Nephron (organoid): Measurements from ENCODE around the gene CELF2.
A peak's percentile ranks its signal among the peaks of the same experiment; 100 is the strongest.

ENCODE experiments used
- H3K27ac Mint-ChIP-seq, 3 experiments: 2 replicates each; pipeline ENCODE4 v1.8.0; 2020; ENCODE audit warnings: mixed read lengths in 3 of 3, mild to moderate bottlenecking in 2 of 3, moderate library complexity in 1 of 3
- H3K27me3 Mint-ChIP-seq: 2 replicates; pipeline ENCODE4 v1.8.0; 2021; ENCODE audit warnings: low read depth, mild to moderate bottlenecking, moderate library complexity, mixed read lengths
- H3K36me3 Mint-ChIP-seq: 2 replicates; pipeline ENCODE4 v1.8.0; 2020; ENCODE audit warnings: low read depth, mixed read lengths
- H3K4me1 Mint-ChIP-seq: 2 replicates; pipeline ENCODE4 v1.8.0; 2020; ENCODE audit warnings: mixed read lengths
- H3K4me3 Mint-ChIP-seq, 3 experiments: 2 replicates each; pipeline ENCODE4 v1.8.0; 2020; ENCODE audit warnings: mild to moderate bottlenecking in 3 of 3, mixed read lengths in 3 of 3, moderate library complexity in 2 of 3
- H3K9me3 Mint-ChIP-seq: 2 replicates; pipeline ENCODE4 v1.8.0; 2020; ENCODE audit warnings: mixed read lengths
- TF ChIP-seq, protein P1 (sequence below), 3 experiments: fragments of 200-600 bp; sonication (generic); IDR thresholded peaks; one replicate each; pipeline ENCODE4 v1.5.0; 2021; ENCODE audit warnings: antibody characterized with exemption in 3 of 3; ENCODE audit not compliant: unreplicated experiment in 3 of 3

CELF2 gene

DNA sequence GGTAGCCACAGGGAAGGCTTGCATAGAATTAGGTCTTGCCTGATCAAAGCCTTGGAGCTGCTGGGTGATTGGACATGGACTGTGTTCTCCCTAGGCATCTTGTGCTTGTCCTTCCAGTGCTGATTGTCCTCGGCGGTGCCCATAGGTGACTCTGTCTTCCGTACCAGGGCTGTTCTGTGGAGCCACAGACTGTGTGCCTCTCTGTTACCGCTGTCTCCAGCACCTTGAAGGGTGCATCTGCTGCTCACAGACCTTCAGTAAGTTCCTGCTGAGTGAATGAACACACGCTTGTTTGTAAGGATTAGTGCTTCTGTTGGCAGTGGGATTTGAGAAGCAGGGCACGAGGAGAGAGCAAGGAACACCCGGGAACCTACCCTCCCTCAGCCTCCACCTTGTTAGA is 116.7 kb downstream of the CELF2 start:
- Mint-ChIP-seq H3K27ac (no peak overlapping the region), H3K27me3 (peaks cover 4% of the 10 kb centered on the region), H3K36me3 (no peaks in the 10 kb centered on the region), H3K4me1 (peaks cover 10% of the 10 kb centered on the region), H3K9me3 (peaks cover 5% of the 10 kb centered on the region), H3K4me3 (no peak overlapping the region)
- TF ChIP-seq, protein P1, sequence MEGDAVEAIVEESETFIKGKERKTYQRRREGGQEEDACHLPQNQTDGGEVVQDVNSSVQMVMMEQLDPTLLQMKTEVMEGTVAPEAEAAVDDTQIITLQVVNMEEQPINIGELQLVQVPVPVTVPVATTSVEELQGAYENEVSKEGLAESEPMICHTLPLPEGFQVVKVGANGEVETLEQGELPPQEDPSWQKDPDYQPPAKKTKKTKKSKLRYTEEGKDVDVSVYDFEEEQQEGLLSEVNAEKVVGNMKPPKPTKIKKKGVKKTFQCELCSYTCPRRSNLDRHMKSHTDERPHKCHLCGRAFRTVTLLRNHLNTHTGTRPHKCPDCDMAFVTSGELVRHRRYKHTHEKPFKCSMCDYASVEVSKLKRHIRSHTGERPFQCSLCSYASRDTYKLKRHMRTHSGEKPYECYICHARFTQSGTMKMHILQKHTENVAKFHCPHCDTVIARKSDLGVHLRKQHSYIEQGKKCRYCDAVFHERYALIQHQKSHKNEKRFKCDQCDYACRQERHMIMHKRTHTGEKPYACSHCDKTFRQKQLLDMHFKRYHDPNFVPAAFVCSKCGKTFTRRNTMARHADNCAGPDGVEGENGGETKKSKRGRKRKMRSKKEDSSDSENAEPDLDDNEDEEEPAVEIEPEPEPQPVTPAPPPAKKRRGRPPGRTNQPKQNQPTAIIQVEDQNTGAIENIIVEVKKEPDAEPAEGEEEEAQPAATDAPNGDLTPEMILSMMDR (IDR thresholded peaks at IDR 0.05; ENCODE audit: unreplicated experiment in 3 of 3), result no peak

DNA sequence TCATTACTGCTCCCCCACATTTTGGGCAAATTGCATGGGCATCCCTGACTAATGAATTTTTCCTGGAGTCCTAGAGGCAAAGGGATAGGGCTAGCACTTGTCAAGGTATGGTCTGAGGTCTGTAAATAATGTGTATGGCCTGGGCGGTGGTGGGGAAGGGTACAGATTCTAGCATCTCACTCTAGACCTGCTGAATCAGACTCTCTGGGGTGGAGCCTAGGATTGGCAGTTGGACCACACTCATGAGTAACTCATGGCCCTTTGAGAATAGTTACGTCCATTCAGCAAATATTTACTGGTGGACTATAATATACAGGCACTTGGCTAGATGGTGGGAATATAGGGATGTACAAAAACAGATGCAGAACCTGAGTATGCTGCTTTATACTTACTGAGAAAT is 118.0 kb downstream of the CELF2 start:
- no peaks in the 10 kb centered on the region for H3K36me3 Mint-ChIP-seq
- peaks cover 5% of the 10 kb centered on the region for H3K4me1 Mint-ChIP-seq
- no peak overlapping the region for H3K4me3 Mint-ChIP-seq
- no peaks in the 10 kb centered on the region for H3K9me3 Mint-ChIP-seq
- peaks cover 4% of the 10 kb centered on the region for H3K27me3 Mint-ChIP-seq
- TF ChIP-seq, protein P1 (IDR thresholded peaks at IDR 0.05; ENCODE audit: unreplicated experiment in 3 of 3), result no peak
- no peak overlapping the region for H3K27ac Mint-ChIP-seq

DNA sequence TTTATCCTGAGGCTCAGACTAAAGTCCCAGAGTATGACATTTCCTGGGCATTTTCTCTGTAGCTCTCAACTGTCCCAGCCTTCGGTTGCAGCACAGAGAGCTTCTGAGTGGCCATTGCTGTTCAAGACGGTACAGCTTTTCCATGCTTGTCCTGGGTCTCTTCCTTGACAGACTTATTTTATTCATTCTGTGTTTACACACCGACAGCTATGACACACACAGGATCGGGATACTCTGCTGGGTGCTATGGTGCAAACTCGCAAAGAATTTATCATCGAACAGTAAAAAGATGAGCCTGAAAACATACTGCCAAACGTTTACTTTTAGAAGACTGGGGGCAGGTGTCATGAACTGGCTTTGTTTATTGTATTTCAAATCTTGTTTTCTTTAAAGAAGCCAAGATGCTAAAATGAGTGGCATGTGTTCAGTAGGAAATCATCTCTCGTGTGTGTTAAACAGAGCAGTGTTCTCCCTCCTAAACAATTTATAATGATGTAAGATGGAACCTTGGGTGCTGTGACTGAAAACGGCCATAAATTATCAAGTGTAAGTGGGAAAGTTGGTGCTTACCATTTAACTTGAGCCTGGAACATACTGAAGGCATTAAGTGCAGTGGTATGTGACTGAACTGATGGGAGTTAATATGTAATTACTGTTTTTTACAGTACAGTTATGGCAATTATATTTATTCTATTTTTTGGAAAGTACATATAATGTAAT is 120.8 kb downstream of the CELF2 start:
- H3K27ac Mint-ChIP-seq, result no peak overlapping the region
- peaks cover 4% of the 10 kb centered on the region for H3K27me3 Mint-ChIP-seq
- TF ChIP-seq, protein P1 (IDR thresholded peaks at IDR 0.05; ENCODE audit: unreplicated experiment in 3 of 3), result no peak
- H3K4me3 Mint-ChIP-seq, result no peak overlapping the region
- H3K4me1 Mint-ChIP-seq, result peaks cover 25% of the 10 kb centered on the region
- no peaks in the 10 kb centered on the region for H3K9me3 Mint-ChIP-seq
- peaks cover 7% of the 10 kb centered on the region for H3K36me3 Mint-ChIP-seq

DNA sequence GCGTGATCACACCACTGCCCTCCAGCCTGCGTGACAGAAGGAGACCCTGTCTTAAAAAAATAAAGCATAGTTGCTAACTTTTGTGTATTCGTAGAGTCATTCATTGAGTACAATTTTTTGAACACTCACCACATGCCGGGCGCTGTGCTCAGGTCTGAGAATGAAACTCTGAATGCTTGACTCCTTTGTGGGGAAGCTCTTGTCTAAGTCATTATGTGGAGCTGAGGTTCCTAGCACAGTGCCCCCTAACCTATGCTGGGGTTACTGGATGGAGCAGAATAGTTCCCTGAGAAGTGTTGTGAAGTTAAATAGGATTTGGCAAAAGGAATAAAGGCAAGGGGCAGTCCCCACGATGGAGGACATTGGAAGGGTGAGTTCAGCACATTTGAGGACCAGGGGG is 123.3 kb downstream of the CELF2 start:
- no peaks in the 10 kb centered on the region for H3K27me3 Mint-ChIP-seq
- TF ChIP-seq, protein P1 (IDR thresholded peaks at IDR 0.05; ENCODE audit: unreplicated experiment in 3 of 3), result no peak
- no peak overlapping the region for H3K4me3 Mint-ChIP-seq
- peaks cover 7% of the 10 kb centered on the region for H3K36me3 Mint-ChIP-seq
- peaks cover 36% of the 10 kb centered on the region for H3K4me1 Mint-ChIP-seq
- no peak overlapping the region for H3K27ac Mint-ChIP-seq
- H3K9me3 Mint-ChIP-seq, result no peaks in the 10 kb centered on the region

DNA sequence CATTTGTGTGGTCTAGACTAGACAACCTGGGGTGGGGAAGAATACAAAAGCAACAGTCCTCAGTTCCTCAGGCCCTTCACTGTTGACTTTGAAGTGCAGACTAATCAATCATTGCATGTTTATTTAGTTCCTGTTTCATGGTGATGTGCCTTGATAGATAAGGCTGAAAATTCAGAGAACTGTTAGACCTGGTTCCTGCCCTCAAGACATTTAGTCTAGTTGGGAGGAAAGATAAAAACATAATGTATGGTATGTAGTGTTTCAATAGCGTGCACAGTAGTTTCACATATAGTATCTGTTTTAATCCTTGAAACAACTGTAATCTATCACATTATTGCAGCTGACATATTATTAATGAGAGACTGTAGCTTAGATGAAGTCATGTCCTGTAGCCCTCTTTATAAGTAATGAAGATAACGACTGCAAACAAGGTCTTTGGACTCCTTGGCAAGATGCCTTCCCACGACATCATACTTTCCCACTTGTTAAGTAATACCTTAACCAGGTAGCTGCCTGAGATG is 124.0 kb downstream of the CELF2 start:
- peak overlapping the region in 2 of 3 experiments; percentile 8 to 16 for H3K27ac Mint-ChIP-seq
- TF ChIP-seq, protein P1 (IDR thresholded peaks at IDR 0.05; ENCODE audit: unreplicated experiment in 3 of 3), result no peak
- H3K27me3 Mint-ChIP-seq, result no peaks in the 10 kb centered on the region
- H3K36me3 Mint-ChIP-seq, result peaks cover 7% of the 10 kb centered on the region
- peaks cover 41% of the 10 kb centered on the region for H3K4me1 Mint-ChIP-seq
- H3K9me3 Mint-ChIP-seq, result no peaks in the 10 kb centered on the region
- H3K4me3 Mint-ChIP-seq, result no peak overlapping the region

DNA sequence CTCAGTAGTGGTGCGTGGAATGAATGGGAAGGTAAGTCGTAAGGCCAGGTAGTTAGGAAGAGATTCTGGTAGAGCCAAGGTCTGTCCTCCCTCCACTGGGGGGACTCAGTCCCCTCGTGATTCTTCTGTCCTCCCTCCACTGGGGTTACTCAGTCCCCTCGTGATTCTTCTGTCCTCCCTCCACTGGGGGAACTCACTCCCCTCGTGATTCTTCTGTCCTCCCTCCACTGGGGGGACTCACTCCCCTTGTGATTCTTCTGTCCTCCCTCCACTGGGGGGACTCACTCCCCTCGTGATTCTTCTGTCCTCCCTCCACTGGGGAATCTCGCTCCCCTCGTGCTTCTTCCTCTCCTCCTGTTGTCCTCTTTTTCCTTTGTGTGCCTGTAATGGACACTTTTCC is 125.1 kb downstream of the CELF2 start:
- Mint-ChIP-seq H3K4me1 (peaks cover 52% of the 10 kb centered on the region), H3K4me3 (no peak overlapping the region), H3K9me3 (no peaks in the 10 kb centered on the region), H3K27ac (peak overlapping the region in 1 of 3 experiments; percentile 28), H3K27me3 (no peaks in the 10 kb centered on the region), H3K36me3 (peaks cover 7% of the 10 kb centered on the region)
- TF ChIP-seq, protein P1 (IDR thresholded peaks at IDR 0.05; ENCODE audit: unreplicated experiment in 3 of 3), result no peak
